GM23338 (cell line): ENCODE data around the gene PABPN1. TPM values are rescaled to one million over a fixed set of nuclear protein-coding genes. Genes with fewer than 3 reads are reported as not detected.

Source experiments
- ATAC-seq: fragments of 200-7000 bp; cut with Tn5 transposase; 3 replicates; pipeline ENCODE4 v1.9.1; 2020
- DNase-seq: peaks from one replicate; pipeline ENCODE4 v3.0.0-alpha.2; 2015; ENCODE audit warnings: low spot score
- H2AFZ ChIP-seq: fragments of 200-600 bp; sonication (generic); 2 replicates; pipeline ENCODE4 v1.8.0; 2016; ENCODE audit warnings: antibody characterized with exemption, mild to moderate bottlenecking, moderate library complexity
- H3F3A ChIP-seq: fragments of 200-600 bp; sonication (generic); replicated peaks from 2 replicates; pipeline ENCODE4 v1.8.0; 2017; ENCODE audit warnings: antibody characterized with exemption, mixed run types, low read depth
- H3K27ac ChIP-seq: fragments of 200-600 bp; sonication (generic); 2 replicates; pipeline ENCODE4 v1.6.1; 2016; ENCODE audit warnings: low read depth
- H3K27me3 ChIP-seq: fragments of 200-600 bp; sonication (generic); 2 replicates; pipeline ENCODE4 v1.8.0; 2016; ENCODE audit warnings: mild to moderate bottlenecking, mixed run types, moderate library complexity; ENCODE audit not compliant: insufficient read depth
- H3K36me3 ChIP-seq: fragments of 200-600 bp; sonication (generic); 2 replicates; pipeline ENCODE4 v1.8.0; 2016; ENCODE audit warnings: mild to moderate bottlenecking; ENCODE audit not compliant: insufficient read depth
- H3K4me1 ChIP-seq: fragments of 200-600 bp; sonication (generic); 2 replicates; pipeline ENCODE4 v1.8.0; 2016; ENCODE audit warnings: mild to moderate bottlenecking, moderate library complexity; ENCODE audit not compliant: insufficient read depth
- H3K4me2 ChIP-seq: fragments of 200-600 bp; sonication (generic); 2 replicates; pipeline ENCODE4 v1.7.1; 2017; ENCODE audit warnings: mixed run types
- H3K4me3 ChIP-seq: fragments of 200-600 bp; sonication (generic); 2 replicates; pipeline ENCODE4 v1.6.1; 2016; ENCODE audit warnings: mixed run types
- H3K79me2 ChIP-seq: fragments of 200-600 bp; sonication (generic); replicated peaks from 2 replicates; pipeline ENCODE4 v1.8.0; 2017; ENCODE audit warnings: mild to moderate bottlenecking; ENCODE audit not compliant: insufficient read depth
- H3K9me2 ChIP-seq: fragments of 200-600 bp; sonication (generic); 2 replicates; pipeline ENCODE4 v1.8.0; 2017; ENCODE audit not compliant: insufficient read depth
- H4K20me1 ChIP-seq: fragments of 200-600 bp; sonication (generic); replicated peaks from 2 replicates; pipeline ENCODE4 v1.8.0; 2017; ENCODE audit warnings: mild to moderate bottlenecking; ENCODE audit not compliant: insufficient read depth
- H3K27ac Mint-ChIP-seq: 2 replicates; pipeline ENCODE4 v1.8.0; 2020; ENCODE audit warnings: inconsistent platforms, mild to moderate bottlenecking, moderate library complexity, mixed read lengths
- H3K27me3 Mint-ChIP-seq: 3 replicates; pipeline ENCODE4 v1.8.0; 2022; ENCODE audit warnings: low read depth, mild to moderate bottlenecking, moderate library complexity, mixed read lengths, inconsistent platforms; ENCODE audit not compliant: insufficient read depth, poor library complexity
- H3K36me3 Mint-ChIP-seq: 3 replicates; pipeline ENCODE4 v1.8.0; 2021; ENCODE audit warnings: low read depth, mild to moderate bottlenecking, inconsistent platforms, moderate library complexity, mixed read lengths
- H3K4me1 Mint-ChIP-seq: 3 replicates; pipeline ENCODE4 v1.8.0; 2020; ENCODE audit warnings: mild to moderate bottlenecking, inconsistent platforms, mixed read lengths
- H3K4me3 Mint-ChIP-seq: 3 replicates; pipeline ENCODE4 v1.8.0; 2021; ENCODE audit warnings: moderate library complexity, mild to moderate bottlenecking, inconsistent platforms, mixed read lengths
- H3K9me3 Mint-ChIP-seq: 3 replicates; pipeline ENCODE4 v1.8.0; 2020; ENCODE audit warnings: moderate library complexity, mild to moderate bottlenecking, inconsistent platforms, mixed read lengths
- CREB1 ChIP-seq: fragments of 250-450 bp; sonication (Bioruptor Pico); IDR thresholded peaks from 2 replicates; pipeline ENCODE4 v1.5.0; 2020; ENCODE audit warnings: low read depth, mild to moderate bottlenecking, moderate library complexity
- EZH2 ChIP-seq: fragments of 200-600 bp; sonication (generic); IDR thresholded peaks from one replicate; pipeline ENCODE4 v1.8.0; 2017; ENCODE audit warnings: antibody characterized with exemption, mild to moderate bottlenecking, low read depth; ENCODE audit not compliant: unreplicated experiment
- EZH2phosphoT487 ChIP-seq: fragments of 200-600 bp; sonication (generic); IDR thresholded peaks from one replicate; pipeline ENCODE4 v1.8.1; 2018; ENCODE audit warnings: antibody characterized with exemption; ENCODE audit not compliant: unreplicated experiment
- JUNB ChIP-seq: IDR thresholded peaks from one replicate; pipeline ENCODE4 v1.6.1; 2016; ENCODE audit warnings: antibody characterized with exemption; ENCODE audit not compliant: unreplicated experiment
- NANOG ChIP-seq: IDR thresholded peaks from 2 replicates; pipeline ENCODE4 v1.6.1; 2016; ENCODE audit warnings: antibody characterized with exemption, borderline replicate concordance
- ZNF114 ChIP-seq: fragments of 250-450 bp; sonication (Bioruptor Pico); IDR thresholded peaks from 2 replicates; pipeline ENCODE4 v1.5.0; 2020; ENCODE audit warnings: mild to moderate bottlenecking, moderate library complexity
- polyA plus RNA-seq: library from polyadenylated mRNA; unstranded; fragments of >200 nt; fragmentation: Nextera tagmentation; extraction: Ambion mirVana; gene quantifications from 2 replicates; pipeline ENCODE4 v1.2.1, GENCODE V29; 2016
- total RNA-seq: library from RNA; depleted of rRNA; stranded (reverse); fragments of >200 nt; shearing (Covaris generic); gene quantifications from 2 replicates; pipeline ENCODE4 v1.2.3, GENCODE V29; 2014
- TF ChIP-seq, protein P1 (sequence below): fragments of 250-450 bp; sonication (Bioruptor Pico); IDR thresholded peaks from 2 replicates; pipeline ENCODE4 v1.5.0; 2020; ENCODE audit warnings: mild to moderate bottlenecking, moderate library complexity
- TF ChIP-seq, protein P2 (sequence below): IDR thresholded peaks from 2 replicates; pipeline ENCODE4 v1.6.1; 2016; ENCODE audit warnings: antibody characterized with exemption
- TF ChIP-seq, protein P3 (sequence below), 2 experiments: fragments of 200-600 bp in 1 of 2; sonication (generic) in 1 of 2; conservative IDR thresholded peaks; 2 replicates each; pipeline versions ENCODE4 v1.5.1 to v1.6.1; 2016 to 2017; ENCODE audit warnings: antibody characterized with exemption in 2 of 2, low read depth in 2 of 2, mild to moderate bottlenecking in 2 of 2, moderate library complexity in 1 of 2
- TF ChIP-seq, protein P4 (sequence below): IDR thresholded peaks from one replicate; pipeline ENCODE4 v1.6.1; 2018; ENCODE audit warnings: antibody characterized with exemption; ENCODE audit not compliant: unreplicated experiment

Gene PABPN1
- total and polyA plus RNA-seq, 2 experiments from 2014 or later, result 116 to 342 TPM

DNA sequence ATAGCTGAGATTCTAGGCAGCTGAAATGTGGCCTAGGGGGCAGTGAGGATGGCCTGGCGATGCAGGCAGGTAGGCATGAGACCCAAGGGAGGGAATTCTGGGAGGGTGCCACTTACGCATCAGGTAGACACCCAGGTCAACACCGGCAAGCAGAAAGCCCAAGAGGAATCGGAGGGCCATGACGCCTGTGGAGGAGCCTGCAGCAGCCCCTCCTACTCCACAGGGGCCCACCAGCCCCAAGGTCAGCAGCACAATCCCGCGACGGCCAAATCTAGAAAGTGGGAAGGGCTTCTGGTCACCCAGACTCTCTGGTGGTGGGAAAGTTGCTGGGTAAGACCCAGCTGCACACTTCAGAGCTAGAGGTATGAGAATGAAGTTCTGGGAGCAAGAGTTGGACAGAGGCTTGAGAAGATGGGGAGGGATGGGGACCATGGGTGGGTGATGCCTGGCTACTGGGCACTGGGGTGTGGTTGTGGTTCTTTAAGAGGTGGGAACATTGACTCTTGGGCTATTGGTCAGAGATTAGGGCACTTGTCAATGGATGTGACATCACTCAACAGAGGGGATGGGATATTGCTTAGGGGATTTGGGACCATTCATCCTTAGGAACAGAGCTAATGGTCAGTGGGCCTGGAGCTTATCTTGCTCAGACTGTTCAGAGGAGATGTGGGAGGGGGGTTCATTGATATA is 28.0 kb downstream of the PABPN1 start:
- TF ChIP-seq JUNB (no peak), ZNF114 (CRISPR knock-in tag) (no peak), EZH2phosphoT487 (no peak), CREB1 (CRISPR knock-in tag) (no peak), NANOG (no peak), EZH2 (no peak)
- TF ChIP-seq, protein P1, sequence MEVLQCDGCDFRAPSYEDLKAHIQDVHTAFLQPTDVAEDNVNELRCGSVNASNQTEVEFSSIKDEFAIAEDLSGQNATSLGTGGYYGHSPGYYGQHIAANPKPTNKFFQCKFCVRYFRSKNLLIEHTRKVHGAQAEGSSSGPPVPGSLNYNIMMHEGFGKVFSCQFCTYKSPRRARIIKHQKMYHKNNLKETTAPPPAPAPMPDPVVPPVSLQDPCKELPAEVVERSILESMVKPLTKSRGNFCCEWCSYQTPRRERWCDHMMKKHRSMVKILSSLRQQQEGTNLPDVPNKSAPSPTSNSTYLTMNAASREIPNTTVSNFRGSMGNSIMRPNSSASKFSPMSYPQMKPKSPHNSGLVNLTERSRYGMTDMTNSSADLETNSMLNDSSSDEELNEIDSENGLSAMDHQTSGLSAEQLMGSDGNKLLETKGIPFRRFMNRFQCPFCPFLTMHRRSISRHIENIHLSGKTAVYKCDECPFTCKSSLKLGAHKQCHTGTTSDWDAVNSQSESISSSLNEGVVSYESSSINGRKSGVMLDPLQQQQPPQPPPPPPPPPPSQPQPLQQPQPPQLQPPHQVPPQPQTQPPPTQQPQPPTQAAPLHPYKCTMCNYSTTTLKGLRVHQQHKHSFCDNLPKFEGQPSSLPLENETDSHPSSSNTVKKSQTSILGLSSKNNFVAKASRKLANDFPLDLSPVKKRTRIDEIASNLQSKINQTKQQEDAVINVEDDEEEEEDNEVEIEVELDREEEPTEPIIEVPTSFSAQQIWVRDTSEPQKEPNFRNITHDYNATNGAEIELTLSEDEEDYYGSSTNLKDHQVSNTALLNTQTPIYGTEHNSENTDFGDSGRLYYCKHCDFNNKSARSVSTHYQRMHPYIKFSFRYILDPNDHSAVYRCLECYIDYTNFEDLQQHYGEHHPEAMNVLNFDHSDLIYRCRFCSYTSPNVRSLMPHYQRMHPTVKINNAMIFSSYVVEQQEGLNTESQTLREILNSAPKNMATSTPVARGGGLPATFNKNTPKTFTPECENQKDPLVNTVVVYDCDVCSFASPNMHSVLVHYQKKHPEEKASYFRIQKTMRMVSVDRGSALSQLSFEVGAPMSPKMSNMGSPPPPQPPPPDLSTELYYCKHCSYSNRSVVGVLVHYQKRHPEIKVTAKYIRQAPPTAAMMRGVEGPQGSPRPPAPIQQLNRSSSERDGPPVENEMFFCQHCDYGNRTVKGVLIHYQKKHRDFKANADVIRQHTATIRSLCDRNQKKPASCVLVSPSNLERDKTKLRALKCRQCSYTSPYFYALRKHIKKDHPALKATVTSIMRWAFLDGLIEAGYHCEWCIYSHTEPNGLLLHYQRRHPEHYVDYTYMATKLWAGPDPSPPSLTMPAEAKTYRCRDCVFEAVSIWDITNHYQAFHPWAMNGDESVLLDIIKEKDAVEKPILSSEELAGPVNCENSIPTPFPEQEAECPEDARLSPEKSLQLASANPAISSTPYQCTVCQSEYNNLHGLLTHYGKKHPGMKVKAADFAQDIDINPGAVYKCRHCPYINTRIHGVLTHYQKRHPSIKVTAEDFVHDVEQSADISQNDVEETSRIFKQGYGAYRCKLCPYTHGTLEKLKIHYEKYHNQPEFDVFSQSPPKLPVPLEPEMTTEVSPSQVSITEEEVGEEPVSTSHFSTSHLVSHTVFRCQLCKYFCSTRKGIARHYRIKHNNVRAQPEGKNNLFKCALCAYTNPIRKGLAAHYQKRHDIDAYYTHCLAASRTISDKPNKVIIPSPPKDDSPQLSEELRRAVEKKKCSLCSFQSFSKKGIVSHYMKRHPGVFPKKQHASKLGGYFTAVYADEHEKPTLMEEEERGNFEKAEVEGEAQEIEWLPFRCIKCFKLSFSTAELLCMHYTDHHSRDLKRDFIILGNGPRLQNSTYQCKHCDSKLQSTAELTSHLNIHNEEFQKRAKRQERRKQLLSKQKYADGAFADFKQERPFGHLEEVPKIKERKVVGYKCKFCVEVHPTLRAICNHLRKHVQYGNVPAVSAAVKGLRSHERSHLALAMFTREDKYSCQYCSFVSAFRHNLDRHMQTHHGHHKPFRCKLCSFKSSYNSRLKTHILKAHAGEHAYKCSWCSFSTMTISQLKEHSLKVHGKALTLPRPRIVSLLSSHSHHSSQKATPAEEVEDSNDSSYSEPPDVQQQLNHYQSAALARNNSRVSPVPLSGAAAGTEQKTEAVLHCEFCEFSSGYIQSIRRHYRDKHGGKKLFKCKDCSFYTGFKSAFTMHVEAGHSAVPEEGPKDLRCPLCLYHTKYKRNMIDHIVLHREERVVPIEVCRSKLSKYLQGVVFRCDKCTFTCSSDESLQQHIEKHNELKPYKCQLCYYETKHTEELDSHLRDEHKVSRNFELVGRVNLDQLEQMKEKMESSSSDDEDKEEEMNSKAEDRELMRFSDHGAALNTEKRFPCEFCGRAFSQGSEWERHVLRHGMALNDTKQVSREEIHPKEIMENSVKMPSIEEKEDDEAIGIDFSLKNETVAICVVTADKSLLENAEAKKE (CRISPR knock-in tag), result no peak
- TF ChIP-seq, protein P2, sequence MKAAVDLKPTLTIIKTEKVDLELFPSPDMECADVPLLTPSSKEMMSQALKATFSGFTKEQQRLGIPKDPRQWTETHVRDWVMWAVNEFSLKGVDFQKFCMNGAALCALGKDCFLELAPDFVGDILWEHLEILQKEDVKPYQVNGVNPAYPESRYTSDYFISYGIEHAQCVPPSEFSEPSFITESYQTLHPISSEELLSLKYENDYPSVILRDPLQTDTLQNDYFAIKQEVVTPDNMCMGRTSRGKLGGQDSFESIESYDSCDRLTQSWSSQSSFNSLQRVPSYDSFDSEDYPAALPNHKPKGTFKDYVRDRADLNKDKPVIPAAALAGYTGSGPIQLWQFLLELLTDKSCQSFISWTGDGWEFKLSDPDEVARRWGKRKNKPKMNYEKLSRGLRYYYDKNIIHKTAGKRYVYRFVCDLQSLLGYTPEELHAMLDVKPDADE, result no peak
- TF ChIP-seq, protein P3, sequence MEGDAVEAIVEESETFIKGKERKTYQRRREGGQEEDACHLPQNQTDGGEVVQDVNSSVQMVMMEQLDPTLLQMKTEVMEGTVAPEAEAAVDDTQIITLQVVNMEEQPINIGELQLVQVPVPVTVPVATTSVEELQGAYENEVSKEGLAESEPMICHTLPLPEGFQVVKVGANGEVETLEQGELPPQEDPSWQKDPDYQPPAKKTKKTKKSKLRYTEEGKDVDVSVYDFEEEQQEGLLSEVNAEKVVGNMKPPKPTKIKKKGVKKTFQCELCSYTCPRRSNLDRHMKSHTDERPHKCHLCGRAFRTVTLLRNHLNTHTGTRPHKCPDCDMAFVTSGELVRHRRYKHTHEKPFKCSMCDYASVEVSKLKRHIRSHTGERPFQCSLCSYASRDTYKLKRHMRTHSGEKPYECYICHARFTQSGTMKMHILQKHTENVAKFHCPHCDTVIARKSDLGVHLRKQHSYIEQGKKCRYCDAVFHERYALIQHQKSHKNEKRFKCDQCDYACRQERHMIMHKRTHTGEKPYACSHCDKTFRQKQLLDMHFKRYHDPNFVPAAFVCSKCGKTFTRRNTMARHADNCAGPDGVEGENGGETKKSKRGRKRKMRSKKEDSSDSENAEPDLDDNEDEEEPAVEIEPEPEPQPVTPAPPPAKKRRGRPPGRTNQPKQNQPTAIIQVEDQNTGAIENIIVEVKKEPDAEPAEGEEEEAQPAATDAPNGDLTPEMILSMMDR (conservative IDR thresholded peaks at IDR 0.05; ENCODE audit: low read depth in 2 of 2), result no peak
- TF ChIP-seq, protein P4, sequence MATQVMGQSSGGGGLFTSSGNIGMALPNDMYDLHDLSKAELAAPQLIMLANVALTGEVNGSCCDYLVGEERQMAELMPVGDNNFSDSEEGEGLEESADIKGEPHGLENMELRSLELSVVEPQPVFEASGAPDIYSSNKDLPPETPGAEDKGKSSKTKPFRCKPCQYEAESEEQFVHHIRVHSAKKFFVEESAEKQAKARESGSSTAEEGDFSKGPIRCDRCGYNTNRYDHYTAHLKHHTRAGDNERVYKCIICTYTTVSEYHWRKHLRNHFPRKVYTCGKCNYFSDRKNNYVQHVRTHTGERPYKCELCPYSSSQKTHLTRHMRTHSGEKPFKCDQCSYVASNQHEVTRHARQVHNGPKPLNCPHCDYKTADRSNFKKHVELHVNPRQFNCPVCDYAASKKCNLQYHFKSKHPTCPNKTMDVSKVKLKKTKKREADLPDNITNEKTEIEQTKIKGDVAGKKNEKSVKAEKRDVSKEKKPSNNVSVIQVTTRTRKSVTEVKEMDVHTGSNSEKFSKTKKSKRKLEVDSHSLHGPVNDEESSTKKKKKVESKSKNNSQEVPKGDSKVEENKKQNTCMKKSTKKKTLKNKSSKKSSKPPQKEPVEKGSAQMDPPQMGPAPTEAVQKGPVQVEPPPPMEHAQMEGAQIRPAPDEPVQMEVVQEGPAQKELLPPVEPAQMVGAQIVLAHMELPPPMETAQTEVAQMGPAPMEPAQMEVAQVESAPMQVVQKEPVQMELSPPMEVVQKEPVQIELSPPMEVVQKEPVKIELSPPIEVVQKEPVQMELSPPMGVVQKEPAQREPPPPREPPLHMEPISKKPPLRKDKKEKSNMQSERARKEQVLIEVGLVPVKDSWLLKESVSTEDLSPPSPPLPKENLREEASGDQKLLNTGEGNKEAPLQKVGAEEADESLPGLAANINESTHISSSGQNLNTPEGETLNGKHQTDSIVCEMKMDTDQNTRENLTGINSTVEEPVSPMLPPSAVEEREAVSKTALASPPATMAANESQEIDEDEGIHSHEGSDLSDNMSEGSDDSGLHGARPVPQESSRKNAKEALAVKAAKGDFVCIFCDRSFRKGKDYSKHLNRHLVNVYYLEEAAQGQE, result no peak
- Histone ChIP-seq H3K27me3 (peaks cover 29% of the 10 kb centered on the region), H3K4me1 (peaks cover 15% of the 10 kb centered on the region), H4K20me1 (peaks cover 5% of the 10 kb centered on the region; the same call in 1 of the 2 replicates), H3K79me2 (no peaks in the 10 kb centered on the region), H3K27ac (no peak overlapping the region), H3K4me3 (no peak overlapping the region), H3K4me2 (no peak overlapping the region), H3K36me3 (no peaks in the 10 kb centered on the region), H2AFZ (no peak overlapping the region), H3F3A (peaks cover 6% of the 10 kb centered on the region; the same call in 1 of the 2 replicates), H3K9me2 (no peaks in the 10 kb centered on the region)
- peaks cover 9% of the 10 kb centered on the region for H3K36me3 Mint-ChIP-seq
- ATAC-seq, result no peak
- no peak overlapping the region for H3K27ac Mint-ChIP-seq
- peaks cover 24% of the 10 kb centered on the region for H3K4me1 Mint-ChIP-seq
- no peak for DNase-seq
- no peaks in the 10 kb centered on the region; the same call in 1 of the 3 replicates for H3K9me3 Mint-ChIP-seq
- H3K27me3 Mint-ChIP-seq, result peaks cover 16% of the 10 kb centered on the region
- no peak overlapping the region for H3K4me3 Mint-ChIP-seq
